Osteoblast (primary cell): ENCODE data around the gene CD300H. TPM values are rescaled to one million over a fixed set of nuclear protein-coding genes. Genes with fewer than 3 reads are reported as not detected.

ENCODE experiments used
- DNase-seq: peaks from one replicate; pipeline ENCODE4 v3.0.0; 2011; ENCODE audit warnings: low spot score, mixed read lengths; ENCODE audit not compliant: insufficient read length; ENCODE audit errors: missing footprints
- H2AFZ ChIP-seq: 2 replicates; pipeline ENCODE4 v1.6.0; 2011; ENCODE audit warnings: mild to moderate bottlenecking, low read length
- H3K27ac ChIP-seq: 2 replicates; pipeline ENCODE4 v1.5.1; 2011; ENCODE audit warnings: mild to moderate bottlenecking, low read depth, low read length, moderate library complexity
- H3K27me3 ChIP-seq: 2 replicates; pipeline ENCODE4 v1.6.0; 2012; ENCODE audit warnings: mild to moderate bottlenecking, control low read depth, inconsistent platforms, low read length, moderate library complexity; ENCODE audit not compliant: insufficient read depth
- H3K36me3 ChIP-seq: 2 replicates; pipeline ENCODE4 v1.5.1; 2011; ENCODE audit warnings: mild to moderate bottlenecking, low read length, control low read depth, moderate library complexity; ENCODE audit not compliant: insufficient read depth
- H3K4me1 ChIP-seq: 2 replicates; pipeline ENCODE4 v1.5.1; 2011; ENCODE audit warnings: mild to moderate bottlenecking, low read length, control low read depth, moderate library complexity; ENCODE audit not compliant: insufficient read depth
- H3K4me2 ChIP-seq: 2 replicates; pipeline ENCODE4 v1.6.0; 2011; ENCODE audit warnings: mild to moderate bottlenecking, low read length; ENCODE audit not compliant: insufficient read depth
- H3K4me3 ChIP-seq: fragments of 200-600 bp; sonication (generic); 3 replicates; pipeline ENCODE4 v1.5.1; 2012; ENCODE audit warnings: mild to moderate bottlenecking, low read length, inconsistent platforms; ENCODE audit not compliant: insufficient read depth
- H3K79me2 ChIP-seq: 2 replicates; pipeline ENCODE4 v1.6.0; 2012; ENCODE audit warnings: mild to moderate bottlenecking, low read length, control low read depth, inconsistent platforms; ENCODE audit not compliant: insufficient read depth
- H3K9me3 ChIP-seq: 2 replicates; pipeline ENCODE4 v1.5.1; 2011; ENCODE audit warnings: low read depth, low read length, control low read depth
- H4K20me1 ChIP-seq: 2 replicates; pipeline ENCODE4 v1.6.0; 2012; ENCODE audit warnings: mild to moderate bottlenecking, low read length, control low read depth; ENCODE audit not compliant: insufficient read depth
- total RNA-seq: library from RNA; depleted of rRNA; stranded (reverse); fragments of >200 nt; gene quantifications from 2 replicates; pipeline ENCODE4 v1.2.3, GENCODE V29; 2012
- TF ChIP-seq, protein P1 (sequence below): IDR thresholded peaks from 2 replicates; pipeline ENCODE4 v1.5.1; 2011; ENCODE audit warnings: mild to moderate bottlenecking, low read depth, low read length, moderate library complexity; ENCODE audit errors: extremely low read depth

CD300H gene
- not detected in 2 replicates for total RNA-seq

DNA sequence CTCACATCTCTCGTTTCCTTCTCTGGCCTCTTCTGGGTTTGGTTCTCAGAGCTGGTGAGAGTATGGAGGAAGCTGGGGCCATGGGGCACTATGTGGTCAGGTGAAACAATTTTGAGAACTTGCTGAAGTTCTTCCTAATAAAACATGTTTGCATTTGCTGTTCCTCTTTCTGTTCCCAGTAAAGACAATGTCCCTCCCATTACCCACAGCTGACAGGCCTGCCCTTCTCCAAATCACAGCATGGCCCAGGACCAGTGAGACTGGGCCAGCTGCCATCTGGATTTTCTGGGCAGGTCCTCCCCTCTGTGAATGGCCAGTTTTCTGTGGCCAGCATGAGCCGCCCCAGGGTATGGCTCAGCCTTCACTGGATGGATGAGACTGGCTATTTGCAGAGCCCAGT is at the start of gene CD300H:
TSS of gene CD300H (minus strand) at position 113 of the 400 bp plus-strand sequence.
- no peaks in the 10 kb centered on the region for H3K79me2 ChIP-seq
- TF ChIP-seq, protein P1, sequence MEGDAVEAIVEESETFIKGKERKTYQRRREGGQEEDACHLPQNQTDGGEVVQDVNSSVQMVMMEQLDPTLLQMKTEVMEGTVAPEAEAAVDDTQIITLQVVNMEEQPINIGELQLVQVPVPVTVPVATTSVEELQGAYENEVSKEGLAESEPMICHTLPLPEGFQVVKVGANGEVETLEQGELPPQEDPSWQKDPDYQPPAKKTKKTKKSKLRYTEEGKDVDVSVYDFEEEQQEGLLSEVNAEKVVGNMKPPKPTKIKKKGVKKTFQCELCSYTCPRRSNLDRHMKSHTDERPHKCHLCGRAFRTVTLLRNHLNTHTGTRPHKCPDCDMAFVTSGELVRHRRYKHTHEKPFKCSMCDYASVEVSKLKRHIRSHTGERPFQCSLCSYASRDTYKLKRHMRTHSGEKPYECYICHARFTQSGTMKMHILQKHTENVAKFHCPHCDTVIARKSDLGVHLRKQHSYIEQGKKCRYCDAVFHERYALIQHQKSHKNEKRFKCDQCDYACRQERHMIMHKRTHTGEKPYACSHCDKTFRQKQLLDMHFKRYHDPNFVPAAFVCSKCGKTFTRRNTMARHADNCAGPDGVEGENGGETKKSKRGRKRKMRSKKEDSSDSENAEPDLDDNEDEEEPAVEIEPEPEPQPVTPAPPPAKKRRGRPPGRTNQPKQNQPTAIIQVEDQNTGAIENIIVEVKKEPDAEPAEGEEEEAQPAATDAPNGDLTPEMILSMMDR, result no peak
- peaks cover 11% of the 10 kb centered on the region for H3K27me3 ChIP-seq
- no peaks in the 10 kb centered on the region for H4K20me1 ChIP-seq
- H2AFZ ChIP-seq, result no peak within 1 kb of the TSS
- DNase-seq, result no peak
- no peaks in the 10 kb centered on the region for H3K36me3 ChIP-seq
- H3K27ac ChIP-seq, result no peak within 1 kb of the TSS
- H3K4me1 ChIP-seq, result peaks cover 22% of the 10 kb centered on the region
- peaks cover 4% of the 10 kb centered on the region for H3K9me3 ChIP-seq
- no peak within 1 kb of the TSS for H3K4me3 ChIP-seq
- H3K4me2 ChIP-seq, result no peak within 1 kb of the TSS

DNA sequence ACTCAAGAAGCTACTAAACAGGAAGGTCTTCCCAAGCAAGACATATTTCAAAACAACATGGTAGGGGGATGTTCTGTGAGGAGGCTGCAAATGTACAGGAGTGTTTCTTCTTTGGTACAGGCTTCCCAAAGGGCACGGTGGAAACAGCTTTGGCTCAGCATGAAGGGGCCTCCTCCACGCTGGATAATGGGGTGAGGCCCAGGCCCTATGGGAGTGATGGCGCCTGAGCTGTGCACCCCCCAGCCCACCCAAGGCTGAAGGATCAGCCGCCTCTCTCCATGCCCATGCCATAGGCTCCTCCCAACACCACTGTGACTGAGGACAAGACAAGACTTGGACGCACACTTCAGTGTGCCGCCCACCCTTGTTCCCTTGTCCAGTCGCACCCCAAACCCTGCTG is 49.4 kb upstream of the CD300H start:
- Histone ChIP-seq H4K20me1 (no peaks in the 10 kb centered on the region), H3K4me2 (no peak overlapping the region), H3K27ac (no peak overlapping the region), H3K27me3 (no peaks in the 10 kb centered on the region), H3K36me3 (no peaks in the 10 kb centered on the region), H3K4me3 (no peak overlapping the region), H3K9me3 (no peaks in the 10 kb centered on the region), H3K4me1 (no peaks in the 10 kb centered on the region), H2AFZ (no peak overlapping the region), H3K79me2 (no peaks in the 10 kb centered on the region)
- TF ChIP-seq, protein P1, result no peak
- DNase-seq, result no peak

DNA sequence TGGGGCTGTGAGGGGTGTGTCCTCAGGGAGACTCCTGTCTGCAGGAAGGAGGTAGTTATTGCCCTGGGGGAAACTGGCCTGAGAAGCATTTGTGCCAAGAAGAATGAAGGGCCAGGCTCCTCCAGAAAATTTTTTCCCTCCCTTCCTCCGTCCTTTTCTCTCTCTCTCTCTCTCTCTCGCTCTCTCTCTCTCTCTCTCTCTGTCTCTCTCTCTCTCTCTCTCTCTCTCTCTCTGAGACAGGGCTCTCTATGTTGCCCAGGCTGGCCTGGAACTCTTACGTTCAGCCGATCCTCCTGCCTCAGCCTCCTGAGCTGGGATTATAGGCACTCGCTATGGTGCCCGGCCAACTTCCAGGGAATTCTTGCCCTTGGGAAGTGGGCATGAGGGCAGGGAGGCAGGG is 44.7 kb upstream of the CD300H start:
- H3K27me3 ChIP-seq, result no peaks in the 10 kb centered on the region
- H3K4me3 ChIP-seq, result no peak overlapping the region
- no peak overlapping the region for H3K27ac ChIP-seq
- H2AFZ ChIP-seq, result no peak overlapping the region
- DNase-seq, result no peak
- no peaks in the 10 kb centered on the region for H4K20me1 ChIP-seq
- TF ChIP-seq, protein P1, result no peak
- H3K9me3 ChIP-seq, result no peaks in the 10 kb centered on the region
- H3K4me2 ChIP-seq, result no peak overlapping the region
- H3K36me3 ChIP-seq, result no peaks in the 10 kb centered on the region
- H3K79me2 ChIP-seq, result no peaks in the 10 kb centered on the region
- no peaks in the 10 kb centered on the region for H3K4me1 ChIP-seq

DNA sequence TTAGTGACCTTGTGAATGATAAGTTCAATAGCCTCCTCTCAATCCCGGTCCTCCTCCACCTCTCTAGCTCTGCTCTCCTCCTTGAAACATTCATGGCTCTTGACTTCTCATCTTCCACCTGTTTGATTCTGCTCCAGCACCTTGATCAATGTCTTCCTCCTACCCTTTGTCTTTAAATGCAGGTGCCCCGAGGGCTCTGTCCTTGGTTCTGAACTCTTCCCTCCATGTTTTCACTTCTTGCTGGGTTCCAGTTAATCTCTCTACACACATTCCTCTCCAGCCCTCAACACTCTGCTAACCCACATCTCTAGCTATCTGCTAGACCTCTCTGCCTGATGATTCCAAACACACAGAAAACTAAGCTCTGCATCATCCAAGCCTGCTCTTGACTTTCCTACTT is 42.8 kb upstream of the CD300H start:
- H3K4me2 ChIP-seq, result no peak overlapping the region
- no peak overlapping the region for H3K4me3 ChIP-seq
- TF ChIP-seq, protein P1, result no peak
- H4K20me1 ChIP-seq, result peaks cover 2% of the 10 kb centered on the region
- H3K27me3 ChIP-seq, result no peaks in the 10 kb centered on the region
- H3K4me1 ChIP-seq, result no peaks in the 10 kb centered on the region
- no peaks in the 10 kb centered on the region for H3K79me2 ChIP-seq
- H3K27ac ChIP-seq, result no peak overlapping the region
- H3K9me3 ChIP-seq, result no peaks in the 10 kb centered on the region
- H3K36me3 ChIP-seq, result no peaks in the 10 kb centered on the region
- DNase-seq, result no peak
- H2AFZ ChIP-seq, result no peak overlapping the region
